NCI-H2107 (cell line): ENCODE data around the gene WDSUB1.

Source experiments
- DNase-seq: peaks from one replicate; lab custom pipeline; 2025; lab: John Stamatoyannopoulos, UW

WDSUB1 gene

DNA sequence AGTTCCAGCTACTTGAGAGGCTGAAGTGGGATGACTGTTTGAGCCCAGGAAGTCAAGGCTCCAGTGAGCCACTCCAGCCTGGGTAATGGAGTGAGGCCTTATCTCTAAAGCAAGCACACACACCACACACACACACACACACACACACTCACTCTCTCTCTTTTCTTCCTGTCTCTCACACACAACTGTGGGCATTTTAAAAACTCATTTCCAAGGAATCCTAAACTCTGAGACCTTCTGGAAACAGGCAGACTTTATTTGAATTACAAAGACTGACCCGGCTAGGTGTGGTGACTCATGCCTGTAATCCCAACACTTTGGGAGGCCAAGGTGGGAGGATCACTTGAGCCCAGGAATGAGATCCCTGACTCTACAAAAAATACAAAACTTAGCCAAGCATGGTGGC lies 21.3 kb downstream of the WDSUB1 start:
- DNase-seq = no peak

- DNase-seq = no peak
These were observed 23.6 kb downstream of the WDSUB1 start for GRCh38 chr2:159262904-159263303.

DNA sequence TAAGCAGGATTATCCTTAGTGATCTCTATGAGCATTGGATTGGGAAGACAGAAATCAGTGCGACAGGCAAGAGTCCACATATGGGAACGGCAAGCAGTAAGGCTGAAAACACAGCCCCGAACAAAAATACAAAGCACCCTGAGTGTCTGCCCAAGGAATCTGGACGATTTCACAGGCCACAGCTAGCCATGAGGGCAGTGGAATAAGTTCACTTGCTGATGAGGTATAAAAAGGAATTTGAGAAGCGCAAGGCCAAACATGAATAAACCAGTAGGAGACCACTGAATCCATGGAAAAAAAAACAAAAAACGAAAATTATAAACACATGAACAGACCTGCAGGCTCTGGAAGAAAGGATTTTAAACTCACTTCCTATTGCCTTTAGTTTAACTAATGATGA lies 24.3 kb downstream of the WDSUB1 start:
- DNase-seq = no peak

- DNase-seq = no peak
These were observed 30.3 kb downstream of the WDSUB1 start for GRCh38 chr2:159256159-159256558.

GRCh38 chr2:159252905-159253304 lies 33.6 kb downstream of the WDSUB1 start:
- no peak for DNase-seq

DNA sequence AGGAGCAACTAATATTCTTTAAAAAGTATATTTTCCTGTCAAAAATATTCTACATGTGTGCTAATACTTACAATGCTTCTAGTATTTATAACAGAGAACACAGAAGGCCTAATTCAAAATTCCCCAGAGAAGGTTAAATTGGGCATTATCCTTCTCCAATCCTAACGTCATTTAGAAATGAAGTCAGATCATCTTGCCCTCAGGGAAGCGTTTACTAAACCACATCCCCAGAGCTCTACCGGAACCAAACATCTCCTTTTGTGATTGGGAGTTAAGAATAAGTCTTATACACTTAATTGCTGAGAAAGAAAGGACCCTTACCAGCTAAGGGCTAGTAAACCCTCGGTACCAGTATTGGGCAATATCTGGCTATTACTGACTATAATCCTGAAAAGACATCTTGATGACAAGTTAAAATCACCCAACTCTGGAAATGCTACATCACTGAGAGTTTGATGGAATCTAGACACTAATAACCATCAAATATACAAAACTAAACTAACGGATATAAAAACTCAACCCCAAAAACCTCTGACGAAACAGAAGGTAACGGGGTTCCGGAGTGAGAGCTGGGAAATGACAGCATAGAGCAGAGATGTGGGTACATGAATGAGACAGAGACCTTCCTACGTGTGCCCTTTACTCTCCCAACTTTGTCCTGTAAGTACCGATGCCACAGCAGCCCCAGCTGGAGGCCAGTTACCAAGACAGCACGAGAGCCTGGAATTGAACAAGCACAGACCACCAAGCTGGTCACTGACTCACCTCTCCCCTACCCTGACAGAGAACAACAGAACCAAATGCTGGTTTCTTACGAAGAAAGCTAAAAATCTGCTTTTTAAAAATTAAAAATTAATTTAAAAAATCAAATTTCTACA lies 35.0 kb downstream of the WDSUB1 start:
- DNase-seq = no peak

DNA sequence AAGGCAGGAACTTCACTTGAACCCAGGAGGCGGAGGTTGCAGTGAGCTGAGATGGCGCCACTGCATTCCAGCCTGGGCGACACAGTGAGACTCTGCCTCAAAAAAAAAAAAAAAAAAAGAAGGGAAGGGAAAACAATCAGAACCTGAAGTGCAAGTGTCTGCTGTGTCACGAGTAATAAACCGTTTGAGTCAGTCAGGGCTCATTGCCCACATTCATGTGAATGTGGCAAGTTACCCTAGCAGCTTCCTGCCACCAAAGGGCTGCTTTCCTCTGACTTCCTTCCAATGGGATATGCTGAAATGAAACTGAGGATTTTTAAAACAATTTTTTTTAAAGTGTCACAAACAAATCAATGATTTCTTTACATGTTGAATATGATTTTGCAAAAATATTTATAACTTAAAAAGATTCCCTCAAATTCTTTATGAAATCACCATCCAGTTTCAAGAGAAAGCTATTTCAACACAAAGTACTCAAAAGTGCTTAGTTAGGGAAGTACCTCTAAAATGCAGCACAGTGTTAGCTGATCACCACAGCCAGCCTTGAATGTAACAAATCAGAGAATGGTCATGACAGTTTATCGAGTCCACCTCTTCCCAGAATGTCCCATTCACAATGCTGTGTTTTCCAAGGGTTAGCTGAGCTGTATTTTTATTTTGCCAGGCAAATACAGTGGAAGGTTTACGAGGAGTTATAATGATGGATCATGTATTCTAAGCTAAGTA lies 36.4 kb downstream of the WDSUB1 start:
- no peak for DNase-seq

DNA sequence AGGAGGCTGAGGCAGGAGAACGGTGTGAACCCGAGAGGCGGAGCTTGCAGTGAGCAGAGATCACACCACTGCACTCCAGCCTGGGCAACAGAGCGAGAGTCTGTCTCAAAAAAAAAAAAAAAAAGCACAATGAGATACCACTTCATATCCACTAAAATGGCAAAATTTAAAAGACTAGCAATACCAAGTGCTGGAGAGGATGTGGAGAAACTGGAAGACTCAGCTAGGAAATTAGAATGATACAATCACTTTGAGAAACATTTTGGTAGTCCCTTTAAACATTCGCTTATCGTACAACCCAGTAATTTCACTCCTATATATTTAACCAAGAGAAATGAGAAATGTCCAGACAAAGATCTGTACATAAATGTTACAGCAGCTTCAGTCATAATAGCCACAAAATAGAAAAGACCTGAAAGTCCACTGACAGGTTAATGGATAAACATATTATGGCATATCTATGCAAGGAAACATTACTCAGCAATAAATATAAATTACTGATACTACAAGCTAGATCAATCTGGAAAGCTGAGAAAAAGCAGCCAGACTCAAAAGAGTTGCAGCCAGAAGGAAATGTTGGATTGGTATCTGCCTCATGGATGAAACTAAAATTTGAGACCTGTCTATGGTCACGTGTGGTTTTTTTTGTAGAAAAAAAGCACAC lies 40.0 kb downstream of the WDSUB1 start:
- no peak for DNase-seq

GRCh38 chr2:159243529-159243928 lies 43.0 kb downstream of the WDSUB1 start:
- no peak for DNase-seq

GRCh38 chr2:159234868-159235267 lies 51.6 kb downstream of the WDSUB1 start:
- no peak for DNase-seq

DNA sequence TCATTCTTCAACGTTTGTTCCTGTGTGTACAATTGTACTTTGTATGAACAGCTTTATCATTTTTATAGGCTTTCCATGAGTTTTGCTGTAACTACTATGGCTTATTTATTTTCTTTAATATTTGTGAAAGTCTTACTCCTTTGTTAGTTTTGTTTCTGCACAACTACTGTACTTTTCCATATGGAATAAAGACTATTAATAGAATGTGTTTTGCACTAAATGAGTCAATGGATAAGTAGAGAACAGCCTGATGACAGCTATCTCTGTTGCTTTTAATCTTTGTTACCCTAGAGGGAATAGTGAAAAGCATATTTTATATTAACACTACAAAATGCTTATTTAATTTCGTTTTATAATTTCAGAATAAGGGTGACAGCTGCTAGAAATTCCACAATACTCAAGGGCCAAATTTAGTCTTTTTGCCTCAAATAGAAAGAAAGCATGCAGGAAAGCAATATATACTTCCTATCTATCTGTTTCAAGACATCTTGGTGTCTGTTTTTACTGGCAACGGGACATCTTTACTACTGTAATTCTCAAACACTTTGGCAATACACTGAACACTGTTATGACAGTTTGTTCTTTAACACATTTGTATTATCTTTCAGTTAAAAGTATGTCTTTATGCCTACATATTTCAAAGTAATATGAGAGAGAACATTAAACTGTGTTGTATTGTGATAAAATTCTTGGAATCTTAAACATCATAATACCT lies 53.9 kb downstream of the WDSUB1 start:
- DNase-seq = no peak

DNA sequence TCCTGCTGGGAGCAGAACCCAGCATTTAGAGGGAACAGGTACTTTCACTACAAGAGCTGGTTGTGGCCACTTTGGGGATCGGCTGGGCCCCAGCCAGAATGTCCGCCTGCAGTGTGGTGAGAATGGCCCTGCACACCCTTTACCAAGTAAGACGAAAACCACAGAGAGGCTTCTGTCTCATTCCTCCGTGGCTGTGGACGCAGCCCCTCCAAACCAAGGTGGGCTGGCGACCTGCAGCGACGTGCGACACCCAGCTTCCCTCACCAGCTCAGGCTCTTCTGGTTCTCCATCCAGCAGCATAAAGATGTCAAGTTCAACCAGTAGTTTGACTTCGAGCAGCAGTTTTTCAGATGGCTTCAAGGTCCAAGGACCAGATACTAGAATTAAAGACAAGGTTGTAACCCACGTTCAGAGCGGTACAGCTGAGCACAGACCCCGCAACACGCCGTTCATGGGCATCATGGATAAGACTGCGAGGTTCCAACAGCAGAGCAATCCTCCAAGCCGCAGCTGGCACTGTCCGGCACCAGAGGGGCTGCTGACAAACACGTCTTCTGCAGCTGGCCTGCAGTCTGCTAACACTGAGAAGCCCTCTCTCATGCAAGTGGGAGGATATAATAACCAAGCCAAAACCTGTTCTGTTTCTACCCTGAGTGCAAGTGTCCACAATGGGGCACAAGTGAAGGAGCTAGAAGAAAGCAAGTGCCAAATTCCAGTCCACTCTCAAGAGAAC lies 56.2 kb downstream of the WDSUB1 start:
- DNase-seq = no peak

GRCh38 chr2:159229476-159230144 lies 56.9 kb downstream of the WDSUB1 start:
- no peak for DNase-seq

- no peak for DNase-seq
These were observed 58.4 kb downstream of the WDSUB1 start for GRCh38 chr2:159228081-159228581.

DNA sequence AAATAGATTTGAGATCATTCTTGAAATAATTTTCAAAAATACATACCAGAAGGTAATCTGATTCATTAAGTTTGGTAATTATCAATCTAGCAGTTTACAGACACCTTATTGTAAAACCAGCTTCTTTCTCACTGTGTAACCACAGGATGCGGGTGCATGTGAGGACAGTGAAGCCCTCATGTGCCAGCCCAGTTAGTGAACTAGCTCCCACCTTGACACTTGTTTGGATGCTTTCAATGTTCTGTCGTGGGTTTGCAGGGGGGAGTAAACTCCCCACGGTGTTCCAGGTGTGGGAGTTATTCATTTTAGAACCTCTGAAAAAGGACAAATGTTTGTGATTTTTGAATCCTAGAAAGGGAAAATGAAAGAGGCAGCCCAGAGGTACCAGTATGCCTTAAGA lies 59.0 kb downstream of the WDSUB1 start:
- no peak for DNase-seq

- no peak for DNase-seq
These were observed 59.7 kb downstream of the WDSUB1 start for GRCh38 chr2:159226608-159227385.

GRCh38 chr2:159226059-159226461 lies 60.4 kb downstream of the WDSUB1 start:
- DNase-seq = no peak

DNA sequence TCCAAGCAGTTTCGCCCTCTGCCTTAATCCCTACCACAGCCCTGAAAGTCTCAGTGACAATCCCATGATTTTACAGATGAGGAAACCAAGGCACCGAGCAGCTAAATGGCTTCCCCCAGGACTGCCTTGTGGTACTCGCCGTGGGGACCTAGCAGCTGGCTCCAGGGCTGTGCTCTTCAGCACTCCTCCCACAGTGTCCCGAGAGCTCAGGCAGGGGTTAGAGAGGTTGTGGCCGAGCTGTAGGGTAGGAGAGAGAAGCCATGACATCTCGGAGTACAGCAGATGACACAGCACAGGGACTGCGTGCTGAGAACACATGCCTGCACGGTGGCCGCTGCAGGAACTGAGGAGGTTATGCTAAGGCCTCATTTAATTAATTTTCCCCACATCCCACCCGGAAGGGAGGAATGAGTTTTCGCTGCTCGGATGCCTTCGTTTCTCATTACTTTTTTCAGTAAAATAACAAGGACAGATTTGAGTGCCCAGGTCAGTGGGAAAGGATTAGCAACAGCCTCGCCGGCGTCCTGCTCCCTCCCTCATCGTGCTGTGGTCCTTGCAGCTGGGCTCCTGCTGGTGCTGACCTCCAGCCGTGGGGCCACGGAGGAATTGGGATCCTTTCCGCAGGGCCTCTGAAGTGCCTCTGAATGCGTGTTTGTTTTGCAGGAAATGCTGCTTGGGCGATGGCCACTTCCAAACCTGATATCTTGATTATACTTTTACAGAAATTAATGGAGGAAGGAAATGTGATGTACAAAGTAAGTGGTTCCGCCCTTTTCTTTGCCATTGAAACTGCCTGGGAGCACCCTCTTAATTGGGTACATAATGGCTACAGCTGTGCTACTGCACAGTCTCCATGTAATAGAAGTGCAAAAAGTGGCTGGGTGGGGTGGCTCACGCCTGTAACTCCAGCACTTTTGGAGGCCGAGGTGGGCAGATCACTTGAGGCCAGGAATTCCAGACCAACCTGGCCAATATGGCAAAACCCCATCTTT lies 61.2 kb downstream of the WDSUB1 start:
- no peak for DNase-seq
